ENCODE results near the gene NRXN3. TPM values are rescaled to one million over a fixed set of nuclear protein-coding genes. Genes with fewer than 3 reads are reported as not detected.
A peak's percentile ranks its signal among the peaks of the same experiment; 100 is the strongest.

NRXN3 gene
- total and polyA plus RNA-seq, 2 of the 4 experiments (the other 2 are of a cell fraction): 4.8 to 25.1 TPM

- CTCF ChIA-PET: interaction anchor here (0.6 kb wide), 1 partner anchor 945 kb away, joined by 5 read pairs; no protein-coding TSS in a partner anchor
- dilution Hi-C loops (cut with HindIII; ENCODE audit: low sequenced_read_pairs, unreplicated experiment) (no loop called here), in situ Hi-C loops (cut with MboI; ENCODE audit: low sequenced_read_pairs) (no loop called here), intact Hi-C loops (cut with micrococcal nuclease) (no loop called here)
- Histone ChIP-seq H2BK120ac (ENCODE audit: low read depth, low read length) (no peak overlapping the region), H3K56ac (ENCODE audit: extremely low read depth, insufficient read depth, low read length) (no peak overlapping the region), H3K27me3 (ENCODE audit: control insufficient read depth, insufficient read depth, low read length) (no peaks in the 10 kb centered on the region), H3K18ac (ENCODE audit: low read depth, low read length) (no peak overlapping the region), H3K9me1 (ENCODE audit: insufficient read depth, low read length) (no peaks in the 10 kb centered on the region), H4K91ac (ENCODE audit: insufficient read depth, low read depth, low read length) (no peak overlapping the region), H2AK9ac (replicated peaks; ENCODE audit: low read depth, low read length, poor library complexity) (no peak overlapping the region), H3K9me3 (ENCODE audit: control insufficient read depth, insufficient read depth, low read length) (no peaks in the 10 kb centered on the region), H4K5ac (ENCODE audit: low read depth, low read length) (no peak overlapping the region), H2BK15ac (ENCODE audit: low read depth, low read length) (no peak overlapping the region), H2AFZ (replicated peaks; ENCODE audit: low read length, poor library complexity) (no peak overlapping the region), H2BK20ac (ENCODE audit: low read depth, low read length) (no peak overlapping the region), H2AK5ac (ENCODE audit: low read depth, low read length) (no peak overlapping the region), H4K20me1 (ENCODE audit: insufficient read depth, low read length) (no peaks in the 10 kb centered on the region), H3K23ac (ENCODE audit: low read depth, low read length) (no peak overlapping the region), H3K9ac (ENCODE audit: low read depth, low read length) (no peak overlapping the region), H3K27ac (ENCODE audit: insufficient read depth, low read length) (no peak overlapping the region), H3K36me3 (ENCODE audit: control insufficient read depth, insufficient read depth, low read length) (no peaks in the 10 kb centered on the region), H3K79me1 (ENCODE audit: low read depth in 1 of 2, low read length in 2 of 2) (no peaks in the 10 kb centered on the region), H3K4me2 (ENCODE audit: low read depth, low read length) (no peak overlapping the region; the same call in 1 of the 2 replicates), H3K4me3 (ENCODE audit: insufficient read depth, low read depth, low read length) (no peak overlapping the region), H3K4me1 (ENCODE audit: control insufficient read depth, insufficient read depth, low read length) (peaks cover 10% of the 10 kb centered on the region; the same call in 1 of the 2 replicates), H3K14ac (replicated peaks; ENCODE audit: low read depth, low read length) (no peak overlapping the region), H4K8ac (ENCODE audit: low read depth in 2 of 2, low read length in 2 of 2) (no peak overlapping the region), H3K4ac (ENCODE audit: low read depth, low read length) (no peak overlapping the region), H2BK5ac (ENCODE audit: low read depth, low read length, poor library complexity, severe bottlenecking) (no peak overlapping the region)
- POLR2A ChIA-PET (ENCODE audit: unreplicated experiment): no interaction called here
- no peak for TF ChIP-seq USF2 (IDR thresholded peaks at IDR 0.05; ENCODE audit: low read depth, low read length)
- TF ChIP-seq RAD21 (IDR thresholded peaks at IDR 0.05; ENCODE audit: low read length): peak; percentile 20; the same call in 1 of the 2 replicates
- DNase-seq (peak; percentile 32), ATAC-seq (ENCODE audit: low read depth) (peak; percentile 46)
- BruUV-seq (replicated peaks): no TSS peak
- 100% methylated on average over 1 of the region's 2 CpGs; no CpG with 5 or more reads in 1 of the 2 experiments for WGBS, 2 experiments (ENCODE audit: extremely low coverage in 2 of 2, insufficient read length in 1 of 2)
Observed at GRCh38 chr14:79356040-79356439, 1185.9 kb downstream of the NRXN3 start.

Data from IMR-90 (cell line).